HepG2 (cell line): ENCODE measurements around the gene CCNB1IP1. TPM values are rescaled to one million over a fixed set of nuclear protein-coding genes. Genes with fewer than 3 reads are reported as not detected.
"Not testable (repeated sequence)": the region's sequence is repeated elsewhere in the genome, so short reads cannot be mapped to it uniquely, and the experiment has no call there.

Experiments used
- ATAC-seq: fragments of 200-7000 bp; cut with Tn5 transposase; 3 replicates; pipeline ENCODE4 v1.9.1; 2020; ENCODE audit warnings: mild to moderate bottlenecking, moderate library complexity
- BruUV-seq: library from RNA; stranded (reverse); fragments of 400-500 nt; replicated peaks from 2 replicates; lab custom pipeline; 2021; lab: Mats Ljungman, UMichigan
- CTCF ChIA-PET: fragments of 300-600 bp; formaldehyde crosslinking; extraction: SDS; loops from one replicate; lab custom pipeline; 2021; ENCODE audit warnings: low total read pairs, inconsistent platforms, low intra/inter-chr PET ratio; lab: Yijun Ruan, JAX
- POLR2A ChIA-PET: fragments of 350-600 bp; sonication (Branson Sonifier 250); formaldehyde crosslinking; loops from one replicate; lab custom pipeline; 2020; ENCODE audit warnings: antibody characterized with exemption, inconsistent platforms; lab: Yijun Ruan, JAX
- DNase-seq: peaks from one replicate; pipeline ENCODE4 v3.0.0-alpha.2; 2015; ENCODE audit warnings: low spot score
- FAIRE-seq: peaks from 3 replicates; lab custom pipeline; 2011; peaks lifted over from hg19 to GRCh38; lab: Jason Lieb, UNC
- H2AFZ ChIP-seq: one replicate; pipeline ENCODE4 v1.6.1; 2011; ENCODE audit warnings: low read length, inconsistent platforms
- H3K27ac ChIP-seq: fragments of 300-600 bp; 3 replicates; pipeline ENCODE4 v1.8.0; 2011; ENCODE audit warnings: mixed run types, mild to moderate bottlenecking, mixed read lengths, low read length, inconsistent platforms; ENCODE audit not compliant: insufficient read depth; ENCODE audit errors: extremely low read length
- H3K27me3 ChIP-seq, 2 experiments: fragments of 200-600 bp in 1 of 2; 2 replicates in 1 of 2; 3 replicates in 1 of 2; pipeline versions ENCODE4 v1.6.0 to v1.8.0; 2011; ENCODE audit warnings: low read length in 2 of 2, mild to moderate bottlenecking in 2 of 2, moderate library complexity in 2 of 2, inconsistent platforms in 1 of 2; ENCODE audit not compliant: insufficient read depth in 2 of 2, control insufficient read depth in 1 of 2
- H3K36me3 ChIP-seq, 2 experiments: fragments of 200-600 bp in 1 of 2; replicated peaks in 1 of 2; 2 replicates in 1 of 2; 3 replicates in 1 of 2; pipeline versions ENCODE4 v1.5.1 to v1.8.0; 2011; ENCODE audit warnings: low read length in 2 of 2, inconsistent platforms in 1 of 2; ENCODE audit not compliant: insufficient read depth in 2 of 2, control insufficient read depth in 1 of 2
- H3K4me1 ChIP-seq: 2 replicates; pipeline ENCODE4 v1.5.1; 2012; ENCODE audit warnings: low read length, inconsistent platforms; ENCODE audit not compliant: insufficient read depth
- H3K4me2 ChIP-seq: 2 replicates; pipeline ENCODE4 v1.6.0; 2011; ENCODE audit warnings: low read depth, low read length, inconsistent platforms
- H3K4me3 ChIP-seq, 3 experiments: fragments of 200-600 bp in 1 of 3; sonication (generic), shearing (Covaris generic) in 1 of 3; replicated peaks in 1 of 3; 2 replicates each; pipeline ENCODE4 v1.5.1; 2011 to 2016; ENCODE audit warnings: low read length in 3 of 3, inconsistent platforms in 2 of 3, low read depth in 2 of 3, mild to moderate bottlenecking in 2 of 3, control low read depth in 1 of 3, mixed read lengths in 1 of 3; ENCODE audit not compliant: insufficient read depth in 1 of 3
- H3K79me2 ChIP-seq: one replicate; pipeline ENCODE4 v1.6.1; 2011; ENCODE audit warnings: low read length, inconsistent platforms; ENCODE audit not compliant: insufficient read depth
- H3K9ac ChIP-seq: 2 replicates; pipeline ENCODE4 v1.6.0; 2011; ENCODE audit warnings: mild to moderate bottlenecking, low read depth, low read length, inconsistent platforms; ENCODE audit not compliant: insufficient read depth
- H3K9me3 ChIP-seq: 2 replicates; pipeline ENCODE4 v1.5.1; 2012; ENCODE audit warnings: mild to moderate bottlenecking, low read length
- H4K20me1 ChIP-seq: 2 replicates; pipeline ENCODE4 v1.6.0; 2011; ENCODE audit warnings: inconsistent platforms, mild to moderate bottlenecking, low read length, moderate library complexity; ENCODE audit not compliant: insufficient read depth
- FOXA1 ChIP-seq, 2 experiments: fragments of 450-650 bp in 1 of 2; sonication (generic) in 1 of 2; formaldehyde crosslinking in 1 of 2; IDR thresholded peaks; 2 replicates each; pipeline versions ENCODE4 v1.4.0 to v1.6.1; 2016 to 2020; ENCODE audit warnings: missing genetic modification reagents in 1 of 2
- WGBS: methylation state at CpG from one replicate; pipeline ENCODE4 v1.1.6; 2017; ENCODE audit warnings: low lambda C conversion rate; 5-methylcytosine and 5-hydroxymethylcytosine counted together
- in situ Hi-C: cut with HindIII; loops from 2 replicates; pipeline ENCODE4 v1.10.0; 2017; ENCODE audit warnings: low pct_unique_long_range_greater_than_20kb; ENCODE audit not compliant: extremely low pct_ligation_motif_present
- intact Hi-C: fragments of 100-400 bp; cut with micrococcal nuclease; formaldehyde crosslinking; loops from one replicate; pipeline ENCODE4 v1.10.0; 2022; ENCODE audit not compliant: unreplicated experiment
- polyA plus RNA-seq, 8 experiments: library from polyadenylated mRNA; depleted of rRNA in 3 of 8; stranded (reverse) in 7 of 8; unstranded in 1 of 8; fragments of >200 nt; fragmentation: Illumina TruSeq in 4 of 8; extraction: Trizol in 4 of 8; gene quantifications; 2 replicates each; pipeline versions ENCODE4 v1.2.1 to v1.2.3, GENCODE V29; 2011 to 2016; ENCODE audit warnings: low read depth in 4 of 8, missing spikeins in 1 of 8, mixed read lengths in 1 of 8; ENCODE audit not compliant: insufficient read depth in 1 of 8
- total RNA-seq, 5 experiments: library from RNA; depleted of rRNA; stranded (reverse); fragments of >200 nt; fragmentation: Illumina TruSeq; extraction: Trizol; gene quantifications; 2 replicates each; pipeline ENCODE4 v1.2.3, GENCODE V29; 2016; ENCODE audit warnings: low read depth in 1 of 5
- TF ChIP-seq, protein P1 (sequence below): sonication (generic); formaldehyde crosslinking; IDR thresholded peaks from 2 replicates; pipeline ENCODE4 v1.4.0; 2020; ENCODE audit warnings: missing genetic modification reagents, borderline replicate concordance
- TF ChIP-seq, protein P2 (sequence below): IDR thresholded peaks from 2 replicates; pipeline ENCODE4 v1.6.1; 2016; ENCODE audit warnings: mild to moderate bottlenecking
- TF ChIP-seq, protein P3 (sequence below): sonication (generic); formaldehyde crosslinking; IDR thresholded peaks from 2 replicates; pipeline ENCODE4 v1.4.0; 2020; ENCODE audit warnings: missing genetic modification reagents
- TF ChIP-seq, protein P4 (sequence below): IDR thresholded peaks from 2 replicates; pipeline ENCODE4 v1.4.0; 2020; ENCODE audit warnings: mild to moderate bottlenecking, missing genetic modification reagents

CCNB1IP1 gene
- total and polyA plus RNA-seq, 2 of the 13 experiments (the other 11 are each of a cell fraction or from before 2014, with no cell fraction given): 98.3 to 125 TPM

DNA sequence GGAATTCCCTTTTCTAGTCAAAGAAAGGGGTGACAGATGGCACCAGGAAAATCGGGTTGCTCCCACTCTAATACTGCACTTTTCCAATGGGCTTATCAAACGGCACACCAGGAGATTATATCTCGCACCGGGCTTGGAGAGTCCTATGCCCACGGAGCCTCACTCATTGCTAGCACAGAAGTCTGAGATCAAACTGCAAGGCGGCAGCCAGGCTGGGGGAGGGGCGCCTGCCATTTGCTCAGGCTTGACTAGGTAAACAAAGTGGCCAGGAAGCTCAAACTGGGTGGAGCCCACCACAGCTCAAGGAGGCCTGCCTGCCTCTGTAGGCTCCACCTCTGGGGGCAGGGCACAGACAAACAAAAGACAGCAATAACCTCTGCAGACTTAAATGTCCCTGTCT is 52.8 kb downstream of the CCNB1IP1 start:
- TF ChIP-seq, protein P1, sequence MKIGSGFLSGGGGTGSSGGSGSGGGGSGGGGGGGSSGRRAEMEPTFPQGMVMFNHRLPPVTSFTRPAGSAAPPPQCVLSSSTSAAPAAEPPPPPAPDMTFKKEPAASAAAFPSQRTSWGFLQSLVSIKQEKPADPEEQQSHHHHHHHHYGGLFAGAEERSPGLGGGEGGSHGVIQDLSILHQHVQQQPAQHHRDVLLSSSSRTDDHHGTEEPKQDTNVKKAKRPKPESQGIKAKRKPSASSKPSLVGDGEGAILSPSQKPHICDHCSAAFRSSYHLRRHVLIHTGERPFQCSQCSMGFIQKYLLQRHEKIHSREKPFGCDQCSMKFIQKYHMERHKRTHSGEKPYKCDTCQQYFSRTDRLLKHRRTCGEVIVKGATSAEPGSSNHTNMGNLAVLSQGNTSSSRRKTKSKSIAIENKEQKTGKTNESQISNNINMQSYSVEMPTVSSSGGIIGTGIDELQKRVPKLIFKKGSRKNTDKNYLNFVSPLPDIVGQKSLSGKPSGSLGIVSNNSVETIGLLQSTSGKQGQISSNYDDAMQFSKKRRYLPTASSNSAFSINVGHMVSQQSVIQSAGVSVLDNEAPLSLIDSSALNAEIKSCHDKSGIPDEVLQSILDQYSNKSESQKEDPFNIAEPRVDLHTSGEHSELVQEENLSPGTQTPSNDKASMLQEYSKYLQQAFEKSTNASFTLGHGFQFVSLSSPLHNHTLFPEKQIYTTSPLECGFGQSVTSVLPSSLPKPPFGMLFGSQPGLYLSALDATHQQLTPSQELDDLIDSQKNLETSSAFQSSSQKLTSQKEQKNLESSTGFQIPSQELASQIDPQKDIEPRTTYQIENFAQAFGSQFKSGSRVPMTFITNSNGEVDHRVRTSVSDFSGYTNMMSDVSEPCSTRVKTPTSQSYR: peak; percentile 90
- TF ChIP-seq, protein P2, sequence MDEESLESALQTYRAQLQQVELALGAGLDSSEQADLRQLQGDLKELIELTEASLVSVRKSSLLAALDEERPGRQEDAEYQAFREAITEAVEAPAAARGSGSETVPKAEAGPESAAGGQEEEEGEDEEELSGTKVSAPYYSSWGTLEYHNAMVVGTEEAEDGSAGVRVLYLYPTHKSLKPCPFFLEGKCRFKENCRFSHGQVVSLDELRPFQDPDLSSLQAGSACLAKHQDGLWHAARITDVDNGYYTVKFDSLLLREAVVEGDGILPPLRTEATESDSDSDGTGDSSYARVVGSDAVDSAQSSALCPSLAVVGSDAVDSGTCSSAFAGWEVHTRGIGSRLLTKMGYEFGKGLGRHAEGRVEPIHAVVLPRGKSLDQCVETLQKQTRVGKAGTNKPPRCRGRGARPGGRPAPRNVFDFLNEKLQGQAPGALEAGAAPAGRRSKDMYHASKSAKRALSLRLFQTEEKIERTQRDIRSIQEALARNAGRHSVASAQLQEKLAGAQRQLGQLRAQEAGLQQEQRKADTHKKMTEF (CRISPR knock-in tag): peak; percentile 27; the same call in 1 of the 2 replicates
- TF ChIP-seq, protein P3, sequence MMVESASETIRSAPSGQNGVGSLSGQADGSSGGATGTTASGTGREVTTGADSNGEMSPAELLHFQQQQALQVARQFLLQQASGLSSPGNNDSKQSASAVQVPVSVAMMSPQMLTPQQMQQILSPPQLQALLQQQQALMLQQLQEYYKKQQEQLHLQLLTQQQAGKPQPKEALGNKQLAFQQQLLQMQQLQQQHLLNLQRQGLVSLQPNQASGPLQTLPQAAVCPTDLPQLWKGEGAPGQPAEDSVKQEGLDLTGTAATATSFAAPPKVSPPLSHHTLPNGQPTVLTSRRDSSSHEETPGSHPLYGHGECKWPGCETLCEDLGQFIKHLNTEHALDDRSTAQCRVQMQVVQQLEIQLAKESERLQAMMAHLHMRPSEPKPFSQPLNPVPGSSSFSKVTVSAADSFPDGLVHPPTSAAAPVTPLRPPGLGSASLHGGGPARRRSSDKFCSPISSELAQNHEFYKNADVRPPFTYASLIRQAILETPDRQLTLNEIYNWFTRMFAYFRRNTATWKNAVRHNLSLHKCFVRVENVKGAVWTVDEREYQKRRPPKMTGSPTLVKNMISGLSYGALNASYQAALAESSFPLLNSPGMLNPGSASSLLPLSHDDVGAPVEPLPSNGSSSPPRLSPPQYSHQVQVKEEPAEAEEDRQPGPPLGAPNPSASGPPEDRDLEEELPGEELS (CRISPR knock-in tag): 0 out of 2 replicates have a peak, but pooled peaks have one; percentile 11
- H2AFZ ChIP-seq; H3K4me3 ChIP-seq; intact Hi-C loops; H3K79me2 ChIP-seq; BruUV-seq; H3K27me3 ChIP-seq; H3K9ac ChIP-seq; H3K27ac ChIP-seq; H3K9me3 ChIP-seq; in situ Hi-C loops; H4K20me1 ChIP-seq; FAIRE-seq; ATAC-seq; POLR2A ChIA-PET; CTCF ChIA-PET; H3K36me3 ChIP-seq; TF ChIP-seq FOXA1 (IDR thresholded peaks at IDR 0.05): not testable (repeated sequence)
- 0 out of 2 replicates have a peak, but pooled peaks have one; percentile 37 for TF ChIP-seq FOXA1 (CRISPR knock-in tag; IDR thresholded peaks at IDR 0.05)
- TF ChIP-seq, protein P4, sequence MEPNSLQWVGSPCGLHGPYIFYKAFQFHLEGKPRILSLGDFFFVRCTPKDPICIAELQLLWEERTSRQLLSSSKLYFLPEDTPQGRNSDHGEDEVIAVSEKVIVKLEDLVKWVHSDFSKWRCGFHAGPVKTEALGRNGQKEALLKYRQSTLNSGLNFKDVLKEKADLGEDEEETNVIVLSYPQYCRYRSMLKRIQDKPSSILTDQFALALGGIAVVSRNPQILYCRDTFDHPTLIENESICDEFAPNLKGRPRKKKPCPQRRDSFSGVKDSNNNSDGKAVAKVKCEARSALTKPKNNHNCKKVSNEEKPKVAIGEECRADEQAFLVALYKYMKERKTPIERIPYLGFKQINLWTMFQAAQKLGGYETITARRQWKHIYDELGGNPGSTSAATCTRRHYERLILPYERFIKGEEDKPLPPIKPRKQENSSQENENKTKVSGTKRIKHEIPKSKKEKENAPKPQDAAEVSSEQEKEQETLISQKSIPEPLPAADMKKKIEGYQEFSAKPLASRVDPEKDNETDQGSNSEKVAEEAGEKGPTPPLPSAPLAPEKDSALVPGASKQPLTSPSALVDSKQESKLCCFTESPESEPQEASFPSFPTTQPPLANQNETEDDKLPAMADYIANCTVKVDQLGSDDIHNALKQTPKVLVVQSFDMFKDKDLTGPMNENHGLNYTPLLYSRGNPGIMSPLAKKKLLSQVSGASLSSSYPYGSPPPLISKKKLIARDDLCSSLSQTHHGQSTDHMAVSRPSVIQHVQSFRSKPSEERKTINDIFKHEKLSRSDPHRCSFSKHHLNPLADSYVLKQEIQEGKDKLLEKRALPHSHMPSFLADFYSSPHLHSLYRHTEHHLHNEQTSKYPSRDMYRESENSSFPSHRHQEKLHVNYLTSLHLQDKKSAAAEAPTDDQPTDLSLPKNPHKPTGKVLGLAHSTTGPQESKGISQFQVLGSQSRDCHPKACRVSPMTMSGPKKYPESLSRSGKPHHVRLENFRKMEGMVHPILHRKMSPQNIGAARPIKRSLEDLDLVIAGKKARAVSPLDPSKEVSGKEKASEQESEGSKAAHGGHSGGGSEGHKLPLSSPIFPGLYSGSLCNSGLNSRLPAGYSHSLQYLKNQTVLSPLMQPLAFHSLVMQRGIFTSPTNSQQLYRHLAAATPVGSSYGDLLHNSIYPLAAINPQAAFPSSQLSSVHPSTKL: peak; percentile 48; the same call in 1 of the 2 replicates
- WGBS: 37% methylated on average over 6 of the region's 7 CpGs
- peak overlapping the region; percentile 36; the same call in 1 of the 2 replicates for H3K4me2 ChIP-seq
- peaks cover 18% of the 10 kb centered on the region for H3K4me1 ChIP-seq
- DNase-seq: peak; percentile 35
